GM12891 (cell line): ENCODE results near the gene APLP2.

Source experiments
- PAX5 ChIP-seq: IDR thresholded peaks from 2 replicates; pipeline ENCODE4 v1.6.1; 2011; ENCODE audit warnings: low read length, moderate library complexity, mild to moderate bottlenecking; ENCODE audit not compliant: insufficient read depth, severe bottlenecking
- POLR2A ChIP-seq: IDR thresholded peaks from 2 replicates; pipeline ENCODE4 v1.6.1; 2011; ENCODE audit warnings: low read depth, low read length, control low read depth
- POLR2AphosphoS5 ChIP-seq: IDR thresholded peaks from 2 replicates; pipeline ENCODE4 v1.6.1; 2011; ENCODE audit warnings: low read depth, low read length, control low read depth
- TAF1 ChIP-seq: IDR thresholded peaks from 2 replicates; pipeline ENCODE4 v1.6.1; 2011; ENCODE audit warnings: low read depth, low read length, control low read depth

DNA sequence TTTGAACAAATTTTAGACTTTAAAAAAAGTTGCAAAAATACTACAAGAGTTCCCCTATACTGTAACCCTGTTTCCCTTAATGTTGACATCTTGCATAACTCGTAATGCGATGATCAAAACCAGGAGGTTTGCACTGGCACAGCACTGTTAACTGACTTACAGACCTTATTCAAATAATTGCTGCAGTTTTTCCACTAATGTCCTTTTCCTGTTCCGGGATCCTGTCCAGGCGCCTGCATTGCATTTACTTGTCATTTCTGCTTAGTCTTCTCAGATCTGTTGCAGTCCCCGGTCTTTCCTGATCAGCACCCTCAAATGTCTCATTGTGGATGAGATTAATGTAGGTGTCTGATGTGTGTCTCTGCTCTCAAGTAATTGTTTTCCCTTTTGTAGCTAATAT, 32.0 kb downstream of the APLP2 start:
- TF ChIP-seq POLR2A (no peak), TAF1 (no peak), POLR2AphosphoS5 (no peak), PAX5 (no peak)
